Superior temporal gyrus (tissue), 1 donor: ENCODE results near the gene IQGAP2.
"Not testable (repeated sequence)": the region's sequence is repeated elsewhere in the genome, so short reads cannot be mapped to it uniquely, and the experiment has no call there.

Experiments used
- DNase-seq: peaks from one replicate; pipeline ENCODE4 v3.0.0-alpha.2; 2016; ENCODE audit errors: extremely low spot score

The IQGAP2 gene

DNA sequence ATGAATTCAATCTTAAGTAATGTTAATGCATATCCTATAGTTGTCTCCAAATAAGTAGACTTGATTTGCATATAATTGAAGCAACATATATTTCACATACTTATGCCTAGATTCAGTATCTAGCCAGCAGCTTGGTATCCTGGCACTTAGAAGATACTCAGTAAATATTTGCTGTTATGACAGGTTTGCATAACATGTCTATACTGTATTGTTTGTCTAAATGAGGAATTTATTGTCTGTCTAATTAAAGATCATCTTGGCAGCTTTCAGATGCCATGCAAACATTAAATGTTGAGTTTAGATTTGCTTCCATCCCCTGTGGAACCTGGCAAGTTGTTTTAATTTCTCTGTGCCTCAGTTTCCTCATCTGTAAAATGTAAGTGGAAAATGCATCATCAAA, 9.4 kb downstream of the IQGAP2 start:
- no peak for DNase-seq

DNA sequence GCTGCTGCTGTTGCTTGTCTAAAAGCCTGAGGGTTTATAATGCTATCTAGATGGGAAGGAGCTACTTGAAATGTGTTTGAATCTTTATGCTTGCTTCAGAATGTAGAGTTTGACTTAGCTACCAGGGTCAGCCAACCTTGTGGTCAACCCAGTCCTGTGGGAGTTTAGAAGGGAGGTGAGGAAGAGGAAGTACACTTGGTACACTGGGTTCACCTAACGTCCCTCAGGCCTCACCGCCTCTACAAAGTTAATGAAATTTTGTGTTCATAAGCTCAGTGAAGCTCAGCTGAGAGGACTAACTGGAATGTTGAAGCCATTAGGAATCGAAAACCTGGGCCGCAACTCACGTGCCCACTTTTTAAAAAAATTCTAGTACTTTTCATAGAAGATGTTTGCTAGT, 10.7 kb downstream of the IQGAP2 start:
- DNase-seq, result no peak

DNA sequence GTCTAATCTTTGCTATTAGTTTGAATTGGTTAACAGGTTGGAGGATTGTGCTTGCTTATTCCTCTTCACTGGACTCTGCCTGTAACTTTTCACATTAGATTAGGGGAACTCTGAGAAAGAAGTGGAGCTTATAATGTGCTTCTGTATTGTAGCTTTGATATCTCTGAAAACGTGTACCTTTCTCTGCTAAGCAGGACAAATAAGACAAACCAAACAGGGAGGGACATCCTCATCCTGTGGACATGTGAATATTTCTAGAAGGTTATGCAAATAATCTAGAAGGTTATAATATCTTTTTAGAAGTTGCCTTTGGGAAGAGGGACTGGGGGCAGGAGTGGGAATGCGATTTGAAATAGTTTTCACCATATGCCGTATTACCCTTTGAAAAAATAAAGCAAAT, 11.7 kb downstream of the IQGAP2 start:
- DNase-seq, result no peak

DNA sequence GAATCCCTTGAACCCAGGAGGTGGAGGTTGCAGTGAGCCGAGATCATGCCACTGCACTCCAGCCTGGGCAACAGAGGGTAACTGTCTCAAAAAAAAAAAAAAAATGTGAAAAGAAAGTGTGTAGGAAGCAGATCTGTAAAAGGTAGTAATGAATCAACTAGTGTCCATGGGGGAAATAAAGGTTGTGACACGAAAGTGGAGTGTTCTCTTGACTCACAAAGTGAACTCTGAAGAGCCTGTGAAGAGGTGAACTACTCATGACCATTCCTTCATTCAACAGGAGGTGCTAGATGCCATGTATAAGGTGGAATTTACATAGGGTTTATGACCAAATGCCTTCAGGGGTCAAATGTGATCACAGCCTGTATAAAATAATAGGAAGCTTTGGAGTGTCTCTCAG, 12.8 kb downstream of the IQGAP2 start:
- no peak for DNase-seq

DNA sequence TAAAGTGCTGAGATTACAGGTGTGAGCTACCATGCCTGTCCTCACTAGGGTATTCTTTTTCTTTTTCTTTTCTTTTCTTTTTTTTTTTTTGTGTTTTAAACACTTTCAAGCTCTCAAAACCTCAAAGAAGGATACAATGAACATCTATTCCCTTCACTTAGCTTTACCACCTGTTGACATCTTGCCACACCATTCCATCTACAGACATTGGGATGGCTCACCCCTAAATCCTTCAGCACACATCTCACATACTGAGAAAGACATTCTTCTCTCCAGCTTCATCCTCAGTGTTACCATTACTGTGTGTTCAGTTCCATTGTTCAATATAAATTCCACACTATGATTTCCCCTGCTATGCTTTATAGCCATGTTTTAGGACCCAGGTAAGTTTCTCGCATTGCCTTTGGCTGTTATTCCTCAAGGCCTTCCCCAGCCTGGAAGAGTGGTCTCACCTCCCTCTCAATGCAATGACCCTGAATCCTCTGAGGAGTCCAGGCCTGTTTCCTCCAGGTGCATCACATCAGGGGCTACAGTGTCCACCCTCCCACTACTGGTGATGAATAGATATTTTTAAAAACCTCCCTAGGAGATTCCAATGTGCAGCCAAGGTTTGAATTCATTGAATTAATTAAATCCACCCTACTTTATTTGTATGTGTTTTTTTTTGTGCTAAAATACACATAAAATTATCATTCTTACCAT, 16.7 kb downstream of the IQGAP2 start:
- no peak for DNase-seq

DNA sequence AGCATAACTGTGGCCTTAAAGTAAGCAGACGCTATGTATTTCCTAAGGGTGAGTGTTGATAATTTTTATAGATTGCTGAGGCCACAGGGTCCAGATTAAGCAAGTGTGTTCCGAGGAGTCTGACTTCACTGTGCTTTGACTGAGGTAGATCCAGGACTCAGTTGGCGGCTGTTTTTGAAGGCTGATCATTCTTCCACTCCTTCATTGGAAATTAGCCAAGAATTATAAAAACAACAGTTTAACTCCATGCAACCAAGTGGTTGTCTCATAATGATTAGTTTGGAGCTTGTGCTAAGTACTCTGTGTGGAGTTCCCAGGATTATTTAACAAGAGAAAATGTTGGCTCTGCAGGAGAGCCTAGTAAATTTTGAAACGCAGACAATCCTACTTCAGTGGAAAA, 19.1 kb downstream of the IQGAP2 start:
- no peak for DNase-seq

DNA sequence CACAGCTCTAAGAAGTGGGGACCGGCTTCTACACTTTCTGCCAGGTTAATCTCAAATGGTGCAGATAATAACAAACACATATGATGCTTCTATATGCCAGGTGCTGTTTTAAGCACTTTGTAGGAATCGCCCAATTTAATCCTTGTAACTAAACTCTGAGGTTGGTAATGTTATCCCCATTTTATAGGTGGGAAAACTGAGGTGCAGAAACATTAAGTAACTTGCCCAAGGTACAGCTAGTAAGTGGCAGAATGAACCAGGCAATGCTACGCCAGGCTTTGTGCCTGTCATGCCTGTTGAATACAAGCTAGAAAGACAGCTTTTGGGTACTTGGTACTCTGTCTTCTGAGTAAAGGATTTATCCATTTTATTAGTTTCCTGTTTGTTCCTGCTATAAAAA, 19.7 kb downstream of the IQGAP2 start:
- no peak for DNase-seq

DNA sequence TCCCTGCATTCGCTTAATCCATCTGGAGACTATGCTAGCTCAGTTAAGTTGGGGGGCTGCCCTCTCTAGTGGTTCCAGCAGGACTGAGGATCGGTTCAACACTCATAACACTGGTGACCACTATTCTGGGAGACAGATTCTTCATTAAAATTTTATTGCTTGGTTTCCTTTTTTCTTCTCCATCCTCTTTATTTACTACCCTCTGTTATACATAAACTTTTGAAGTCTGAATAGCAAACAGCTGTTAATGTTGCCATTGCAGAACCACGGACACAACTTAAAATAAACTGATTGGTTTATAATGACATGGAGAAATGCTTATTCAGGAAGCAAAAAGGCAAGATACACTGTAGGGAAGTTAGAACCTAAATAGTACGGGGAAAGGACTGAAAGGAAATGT, 22.1 kb downstream of the IQGAP2 start:
- DNase-seq, result no peak

DNA sequence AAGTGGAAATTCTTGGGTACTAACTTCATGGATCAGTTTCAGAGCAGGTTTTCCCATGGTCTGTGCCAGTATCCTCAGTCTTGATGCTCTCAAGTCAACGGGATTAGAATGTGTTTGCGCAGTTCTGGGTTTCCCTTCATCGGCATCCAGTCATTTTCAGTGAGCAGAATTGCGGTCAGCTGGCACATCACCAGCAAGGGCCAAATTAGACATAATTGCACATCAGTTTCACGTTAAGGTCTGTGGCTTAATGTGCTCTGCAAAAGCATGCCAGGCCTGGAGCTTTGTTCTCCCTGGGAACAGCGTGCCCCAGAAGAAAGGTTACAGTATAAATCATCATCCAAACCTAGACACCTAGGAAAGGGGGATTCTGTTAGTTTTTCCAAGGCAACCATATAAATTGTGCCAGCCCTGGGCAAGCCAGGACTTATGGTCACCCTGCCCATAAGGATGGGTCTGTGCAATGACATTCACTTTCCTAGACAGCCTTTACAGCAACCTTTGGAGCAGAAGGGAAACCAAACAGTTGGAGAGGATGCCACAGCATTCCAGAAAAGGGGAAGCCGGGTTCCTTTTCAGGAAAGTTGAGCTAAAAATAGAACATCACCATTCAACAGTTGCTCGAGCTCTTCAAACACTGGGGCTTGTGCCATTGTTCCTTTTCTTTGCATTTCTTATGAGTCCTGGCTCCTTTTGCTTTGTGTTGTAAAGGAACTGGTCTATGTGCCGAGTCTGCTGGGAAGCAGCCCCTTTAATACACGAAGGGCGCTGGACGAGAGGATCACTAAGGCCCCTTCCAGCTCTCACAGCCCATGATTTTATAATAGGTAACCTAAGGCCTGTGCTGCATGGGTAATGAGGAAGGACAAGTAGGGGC, 23.1 kb downstream of the IQGAP2 start:
- no peak for DNase-seq

DNA sequence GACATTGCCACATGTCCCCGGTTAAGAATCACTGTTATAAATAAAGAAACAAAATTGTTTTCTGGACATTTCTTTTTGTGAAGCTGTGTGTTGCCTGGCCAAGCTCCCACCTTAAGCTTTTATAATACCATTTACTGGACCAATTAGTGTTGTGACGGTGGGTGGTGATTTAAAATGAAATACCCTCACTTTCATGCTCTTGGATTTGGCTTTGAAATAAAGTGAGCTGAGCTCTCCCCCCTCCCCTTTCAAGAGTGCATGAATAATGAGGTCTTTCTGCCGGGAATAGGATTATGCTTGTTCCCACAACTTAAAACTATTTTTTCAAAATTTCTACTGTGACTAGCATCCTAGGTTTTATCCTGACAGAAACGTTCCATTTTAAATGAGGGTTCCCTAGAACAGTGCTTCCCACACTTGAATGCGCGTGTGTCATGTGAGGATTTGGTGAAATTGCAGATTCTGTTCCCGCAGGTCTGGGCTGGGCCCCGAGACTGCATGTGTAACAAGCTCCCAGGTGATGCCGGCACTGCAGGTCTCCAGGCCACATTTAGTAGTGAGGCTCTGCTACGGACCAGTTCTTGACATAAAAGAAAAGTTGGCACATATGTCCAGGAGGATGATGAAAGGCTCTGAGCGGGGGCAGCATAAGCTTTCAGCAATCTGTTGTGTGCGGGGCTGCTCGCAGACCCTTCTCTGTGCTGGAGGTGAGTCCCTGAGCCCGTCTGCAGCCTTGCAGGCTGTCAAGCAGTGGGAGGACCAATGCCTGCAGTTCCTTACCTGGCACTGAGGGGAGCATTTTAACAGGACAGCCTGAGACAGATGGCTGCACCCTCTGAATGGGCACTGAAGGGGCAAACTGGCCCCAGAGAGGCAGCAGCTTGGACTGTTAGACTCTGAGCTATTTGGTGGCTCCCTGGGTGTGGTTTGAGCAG, 24.4 kb downstream of the IQGAP2 start:
- no peak for DNase-seq

DNA sequence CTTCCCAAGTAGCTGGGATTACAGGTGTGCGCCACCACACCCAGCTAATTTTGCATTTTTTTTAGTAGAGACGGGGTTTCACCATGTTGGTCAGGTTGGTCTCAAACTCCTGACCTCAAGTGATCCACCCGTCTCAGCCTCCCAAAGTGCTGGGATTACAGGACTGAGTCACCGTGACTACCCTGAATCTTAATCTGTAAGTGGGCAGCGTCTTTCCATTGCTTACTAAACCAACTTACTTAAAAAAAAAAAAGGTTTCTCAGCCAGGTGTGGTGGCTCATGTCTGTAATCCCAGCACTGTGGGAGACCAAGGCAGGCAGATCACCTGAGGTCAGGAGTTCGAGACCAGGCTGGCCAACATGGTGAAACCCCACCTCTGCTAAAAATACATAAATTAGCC, 25.5 kb downstream of the IQGAP2 start:
- not testable (repeated sequence) for DNase-seq

DNA sequence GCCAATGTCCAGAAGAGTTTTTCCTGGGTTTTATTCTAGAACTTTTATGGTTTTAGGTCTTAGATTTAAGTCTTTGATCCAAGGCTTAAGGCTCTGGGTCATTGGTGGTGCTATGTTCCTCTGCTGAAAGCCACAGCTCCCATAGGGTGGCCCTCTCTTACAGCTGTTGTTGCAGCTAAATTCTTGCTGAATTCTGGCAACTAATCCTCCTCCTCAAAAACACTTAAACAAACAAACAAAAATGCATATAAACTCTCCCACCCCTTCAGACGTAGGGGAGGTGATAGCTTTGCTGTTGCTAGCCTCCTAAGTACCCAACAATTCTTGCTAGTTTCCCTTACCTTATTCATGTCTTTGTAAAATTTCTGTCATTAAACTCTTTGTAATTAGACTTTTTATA, 30.2 kb downstream of the IQGAP2 start:
- no peak for DNase-seq

DNA sequence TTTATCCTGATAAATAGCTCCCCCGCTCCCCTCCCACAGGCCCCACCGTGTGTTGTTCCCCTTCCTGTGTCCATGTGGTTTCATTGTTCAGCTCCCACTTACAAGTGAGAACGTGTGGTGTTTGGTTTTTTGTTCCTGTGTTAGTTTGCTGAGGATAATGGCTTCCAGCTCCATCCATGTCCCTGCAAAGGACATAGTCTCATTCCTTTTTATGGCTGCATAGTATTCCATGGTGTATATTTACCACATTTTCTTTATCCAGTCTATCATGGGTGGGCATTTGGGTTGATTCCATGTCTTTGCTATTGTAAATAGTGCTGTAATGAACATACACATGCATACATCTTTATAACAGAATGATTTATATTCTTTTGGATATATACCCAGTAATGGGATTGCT, 34.4 kb downstream of the IQGAP2 start:
- not testable (repeated sequence) for DNase-seq

DNA sequence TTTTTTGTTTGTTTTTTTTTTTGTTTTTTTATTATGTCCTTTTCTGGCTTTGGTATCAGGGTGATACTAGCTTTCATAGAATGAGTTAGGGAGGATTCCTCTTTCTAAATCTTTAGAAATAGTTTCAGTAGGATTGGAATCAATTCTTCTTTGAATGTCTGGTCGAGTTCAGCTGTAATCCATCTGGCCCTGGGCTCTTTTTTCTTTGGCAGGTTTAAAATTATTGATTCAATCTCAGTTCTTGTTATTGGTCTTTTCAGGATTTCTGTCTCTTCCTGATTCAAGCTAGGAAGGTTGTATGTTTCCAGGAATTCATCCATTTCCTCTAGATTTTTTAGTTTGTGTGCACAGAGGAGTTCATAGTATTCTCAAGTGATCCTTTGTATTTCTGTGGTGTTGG, 34.9 kb downstream of the IQGAP2 start:
- no peak for DNase-seq

DNA sequence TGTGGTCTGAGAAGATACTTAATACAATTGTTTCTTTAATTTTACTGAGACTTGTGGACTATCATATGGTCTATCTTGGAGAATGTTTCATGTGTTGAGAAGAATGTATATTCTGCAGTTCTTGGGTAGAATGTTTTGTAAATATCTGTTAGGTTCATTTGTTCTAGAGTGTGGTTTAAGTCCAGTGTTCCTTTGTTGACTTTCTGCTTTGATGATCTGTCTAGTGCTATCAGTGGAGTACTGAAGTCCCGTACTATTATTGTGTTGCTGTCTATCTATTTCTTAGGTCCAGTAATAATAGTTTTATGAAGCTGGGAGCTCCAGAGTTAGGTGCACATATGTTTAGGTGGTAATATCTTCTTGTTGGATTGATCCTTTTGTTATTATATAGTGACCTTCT, 36.1 kb downstream of the IQGAP2 start:
- DNase-seq, result no peak

DNA sequence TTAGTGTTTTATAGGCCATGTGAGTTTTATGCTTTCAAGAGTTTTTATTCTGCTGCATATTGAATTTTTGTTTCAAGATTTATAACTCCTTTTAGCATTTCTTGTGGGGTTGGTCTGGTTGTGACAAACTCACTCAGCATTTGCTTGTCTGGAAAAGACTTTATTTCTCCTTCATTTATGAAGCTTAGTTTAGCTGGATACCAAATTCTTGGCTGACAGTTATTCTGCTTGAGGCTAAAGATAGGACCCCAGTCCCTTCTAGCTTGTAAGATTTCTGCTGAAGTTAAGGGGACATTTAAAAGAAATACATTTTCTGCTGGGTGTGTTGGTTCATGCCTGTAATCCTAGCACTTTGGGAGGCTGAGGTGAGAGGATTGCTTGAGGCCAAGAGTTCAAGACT, 36.8 kb downstream of the IQGAP2 start:
- DNase-seq, result no peak

DNA sequence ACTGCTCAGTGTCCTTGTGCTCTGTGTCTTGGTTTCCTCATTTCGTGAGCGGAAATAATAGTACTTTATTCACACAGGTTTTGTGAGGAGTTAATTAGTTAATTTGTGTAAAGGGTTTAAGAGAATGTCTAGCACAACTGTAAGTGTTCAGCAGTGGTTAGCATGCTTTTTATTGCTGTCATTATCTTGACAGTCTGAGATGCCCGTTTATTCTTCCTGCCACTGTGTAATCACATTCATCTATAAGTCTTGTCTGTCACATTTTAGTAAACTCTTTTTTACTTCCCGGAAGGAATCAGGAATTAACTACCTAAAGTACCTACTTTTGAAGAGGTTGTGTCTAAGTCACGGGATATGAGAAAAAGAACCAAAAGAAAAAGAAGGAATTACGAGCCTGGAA, 38.0 kb downstream of the IQGAP2 start:
- DNase-seq, result no peak

DNA sequence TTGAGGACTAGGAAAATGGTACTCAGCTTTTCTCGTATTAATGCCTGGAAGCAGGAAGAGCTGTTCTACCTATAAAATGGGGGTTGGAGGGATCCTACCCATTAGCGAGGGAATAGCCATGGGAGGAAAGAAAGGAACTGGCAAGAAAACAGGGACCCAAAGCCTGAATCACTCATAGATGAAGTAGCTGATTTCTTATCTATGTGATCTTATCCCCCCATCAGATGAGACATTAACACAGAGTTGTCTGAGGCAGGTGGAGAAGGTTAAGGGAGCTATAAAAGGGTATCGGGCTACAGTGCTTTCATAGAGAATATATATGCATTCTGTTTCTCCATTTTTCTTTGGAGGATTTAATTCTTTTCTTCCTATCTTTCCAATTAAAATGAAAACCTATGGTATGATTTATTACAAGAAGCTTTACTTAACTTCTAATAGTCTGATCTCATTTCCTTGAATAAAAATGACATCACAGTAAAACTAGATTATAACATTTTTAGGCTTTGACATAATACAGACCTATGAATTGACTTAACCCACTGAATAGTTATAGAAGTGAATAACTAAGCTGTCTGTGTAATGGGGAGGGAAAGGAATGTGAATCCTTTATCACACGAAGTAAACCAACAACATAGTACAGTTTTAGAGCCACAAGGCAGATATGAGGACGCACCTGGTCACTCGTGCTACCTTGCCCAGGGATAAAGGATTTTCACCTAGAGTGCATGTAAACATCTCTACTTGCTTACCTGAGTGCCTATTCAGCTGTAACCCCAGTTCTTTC, 39.0 kb downstream of the IQGAP2 start:
- no peak for DNase-seq

DNA sequence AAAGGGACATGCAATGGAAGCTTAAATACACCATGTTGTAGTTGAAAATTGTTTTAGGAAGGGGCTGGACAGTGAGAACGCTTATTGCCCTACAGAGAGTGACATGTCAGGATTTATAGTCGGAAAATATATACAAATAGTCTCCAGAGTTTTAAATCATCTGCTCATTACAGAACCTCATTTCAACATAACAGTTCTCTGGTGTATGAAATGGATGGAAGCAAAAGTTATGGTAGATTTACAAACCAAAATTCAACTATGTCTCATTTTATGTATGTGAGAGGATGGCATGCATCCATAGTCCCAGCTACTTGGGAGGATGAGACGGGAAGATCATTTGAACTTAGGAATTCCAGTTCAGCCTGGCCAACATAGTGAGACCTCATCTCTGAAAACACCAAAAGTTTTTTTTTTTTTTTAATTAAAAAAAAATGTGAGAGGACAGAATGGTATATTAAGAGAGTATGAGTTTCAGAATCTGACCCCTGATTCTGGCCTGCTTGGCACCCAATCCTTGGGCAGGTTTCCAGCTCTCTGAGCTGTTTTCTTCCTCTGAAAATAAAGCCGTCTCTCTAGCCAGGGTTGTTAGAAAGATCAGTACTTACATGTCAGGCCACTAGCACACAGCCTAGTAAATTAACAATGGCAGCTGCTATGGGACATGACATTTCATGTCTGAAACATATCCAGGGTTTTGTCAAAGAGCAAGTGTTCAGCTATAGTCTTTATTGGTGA, 40.1 kb downstream of the IQGAP2 start:
- DNase-seq, result no peak

DNA sequence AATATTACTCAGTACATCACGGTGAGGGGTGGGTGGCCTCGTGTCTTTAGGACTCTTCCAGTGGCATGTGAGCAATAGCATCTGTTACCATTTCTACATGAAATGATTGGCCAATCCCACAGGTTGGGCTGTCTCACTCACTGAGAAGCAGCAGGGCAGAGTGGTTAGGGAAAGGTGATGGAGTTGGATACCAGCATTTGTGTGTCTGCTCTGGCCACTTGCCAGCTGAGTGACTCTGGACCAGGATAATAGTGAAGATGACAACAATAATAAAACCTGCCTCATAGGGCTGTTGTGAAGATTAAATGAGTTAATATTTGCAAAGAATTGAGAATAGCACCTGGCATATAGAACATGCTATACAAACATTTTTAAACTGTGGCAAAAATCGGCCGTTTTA, 42.0 kb downstream of the IQGAP2 start:
- DNase-seq, result no peak

DNA sequence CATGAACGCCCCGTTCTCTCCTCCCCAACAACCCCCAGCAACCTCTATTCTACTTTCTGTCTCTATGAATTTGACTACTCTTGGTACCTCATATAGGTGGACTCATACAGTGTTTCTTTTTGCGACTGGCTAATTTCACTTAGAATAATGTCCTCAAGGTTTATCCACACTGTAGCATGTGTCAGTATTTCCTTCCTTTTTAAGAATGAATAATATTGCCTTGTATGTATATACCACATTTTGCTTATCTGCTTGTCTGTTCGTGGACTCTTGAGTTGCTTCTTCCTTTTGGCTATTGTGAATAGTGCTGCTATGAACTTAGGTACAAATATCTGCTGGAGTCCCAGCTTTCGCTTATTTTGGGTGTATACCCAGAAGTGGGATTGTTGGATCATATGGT, 42.7 kb downstream of the IQGAP2 start:
- DNase-seq, result no peak
